Cardiac fibroblast (primary cell): ENCODE measurements around the gene LRRC23.

Source experiments
- DNase-seq, 2 donors: peaks; one replicate each; pipeline versions ENCODE4 v3.0.0 to v3.0.0-alpha.2; 2010; ENCODE audit warnings: low read depth in 2 of 2
- H3K4me3 ChIP-seq, 2 donors: replicated peaks in 1 of 2; 1 replicate in 1 of 2; 2 replicates in 1 of 2; pipeline ENCODE4 v1.5.1; 2011; ENCODE audit warnings: low read depth in 2 of 2, low read length in 2 of 2, mild to moderate bottlenecking in 2 of 2, moderate library complexity in 1 of 2
- CTCF ChIP-seq: IDR thresholded peaks from one replicate; pipeline ENCODE4 v1.5.1; 2011; ENCODE audit warnings: low read depth, mild to moderate bottlenecking, low read length, inconsistent platforms

LRRC23 gene

GRCh38 chr12:6917491-6918231 lies 13.0 kb downstream of the LRRC23 start:
- no peak for TF ChIP-seq CTCF
- H3K4me3 ChIP-seq, result no peak overlapping the region
- DNase-seq, result peak in 1 of 2 donors; percentile 62

DNA sequence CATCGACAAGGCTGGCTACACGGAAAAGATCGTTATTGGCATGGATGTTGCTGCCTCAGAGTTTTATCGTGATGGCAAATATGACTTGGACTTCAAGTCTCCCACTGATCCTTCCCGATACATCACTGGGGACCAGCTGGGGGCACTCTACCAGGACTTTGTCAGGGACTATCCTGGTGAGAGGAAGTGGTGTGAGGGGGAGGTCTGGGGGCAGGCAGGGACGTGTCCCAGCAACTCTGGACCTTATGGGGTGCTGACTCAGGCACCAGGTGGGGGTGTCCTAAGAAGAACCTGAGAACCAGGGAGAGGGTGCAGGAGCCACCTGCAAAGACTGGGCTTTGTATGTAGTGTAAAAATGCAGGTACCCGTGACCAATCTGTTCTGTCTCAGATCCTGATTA lies 15.0 kb downstream of the LRRC23 start:
- H3K4me3 ChIP-seq, result no peak overlapping the region
- no peak for TF ChIP-seq CTCF
- no peak for DNase-seq

GRCh38 chr12:6921539-6921938 lies 16.9 kb downstream of the LRRC23 start:
- TF ChIP-seq CTCF, result no peak
- no peak overlapping the region for H3K4me3 ChIP-seq
- no peak for DNase-seq

GRCh38 chr12:6921996-6922946 lies 17.6 kb downstream of the LRRC23 start:
- H3K4me3 ChIP-seq, result no peak overlapping the region
- no peak for TF ChIP-seq CTCF
- DNase-seq, result no peak

DNA sequence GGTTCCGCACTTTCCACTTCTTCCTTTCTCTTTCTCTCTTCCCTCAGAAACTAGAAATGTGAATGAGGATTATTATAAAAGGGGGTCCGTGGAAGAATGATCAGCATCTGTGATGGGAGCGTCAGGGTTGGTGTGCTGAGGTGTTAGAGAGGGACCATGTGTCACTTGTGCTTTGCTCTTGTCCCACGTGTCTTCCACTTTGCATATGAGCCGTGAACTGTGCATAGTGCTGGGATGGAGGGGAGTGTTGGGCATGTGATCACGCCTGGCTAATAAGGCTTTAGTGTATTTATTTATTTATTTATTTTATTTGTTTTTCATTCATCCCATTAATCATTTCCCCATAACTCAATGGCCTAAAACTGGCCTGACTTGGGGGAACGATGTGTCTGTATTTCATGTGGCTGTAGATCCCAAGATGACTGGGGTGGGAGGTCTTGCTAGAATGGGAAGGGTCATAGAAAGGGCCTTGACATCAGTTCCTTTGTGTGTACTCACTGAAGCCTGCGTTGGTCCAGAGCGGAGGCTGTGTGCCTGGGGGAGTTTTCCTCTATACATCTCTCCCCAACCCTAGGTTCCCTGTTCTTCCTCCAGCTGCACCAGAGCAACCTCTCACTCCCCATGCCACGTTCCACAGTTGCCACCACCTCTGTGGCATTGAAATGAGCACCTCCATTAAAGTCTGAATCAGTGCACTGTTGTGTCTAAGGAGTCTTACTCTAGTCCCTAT lies 18.5 kb downstream of the LRRC23 start:
- TF ChIP-seq CTCF, result no peak
- H3K4me3 ChIP-seq, result no peak overlapping the region
- DNase-seq, result no peak

GRCh38 chr12:6923851-6924250 lies 19.2 kb downstream of the LRRC23 start:
- TF ChIP-seq CTCF, result no peak
- DNase-seq, result no peak
- no peak overlapping the region for H3K4me3 ChIP-seq
